IPS-15b (cell line): ENCODE results near the gene NBEA.
"Not testable (repeated sequence)": the region's sequence is repeated elsewhere in the genome, so short reads cannot be mapped to it uniquely, and the experiment has no call there.

Experiments used
- H3K27me3 ChIP-seq: one replicate; pipeline ENCODE4 v1.6.1; 2013; ENCODE audit warnings: low read length; ENCODE audit not compliant: control insufficient read depth, insufficient read depth
- H3K36me3 ChIP-seq: one replicate; pipeline ENCODE4 v1.6.1; 2013; ENCODE audit warnings: low read length; ENCODE audit not compliant: control insufficient read depth, insufficient read depth
- H3K4me1 ChIP-seq: one replicate; pipeline ENCODE4 v1.6.1; 2013; ENCODE audit warnings: mild to moderate bottlenecking, low read length; ENCODE audit not compliant: control insufficient read depth, insufficient read depth
- H3K4me3 ChIP-seq: one replicate; pipeline ENCODE4 v1.5.1; 2013; ENCODE audit warnings: low read depth, low read length
- H3K9ac ChIP-seq: one replicate; pipeline ENCODE4 v1.6.1; 2013; ENCODE audit warnings: low read depth, mild to moderate bottlenecking, low read length
- H3K9me3 ChIP-seq: one replicate; pipeline ENCODE4 v1.6.1; 2013; ENCODE audit warnings: mild to moderate bottlenecking, low read length; ENCODE audit not compliant: control insufficient read depth, insufficient read depth

Gene NBEA

DNA sequence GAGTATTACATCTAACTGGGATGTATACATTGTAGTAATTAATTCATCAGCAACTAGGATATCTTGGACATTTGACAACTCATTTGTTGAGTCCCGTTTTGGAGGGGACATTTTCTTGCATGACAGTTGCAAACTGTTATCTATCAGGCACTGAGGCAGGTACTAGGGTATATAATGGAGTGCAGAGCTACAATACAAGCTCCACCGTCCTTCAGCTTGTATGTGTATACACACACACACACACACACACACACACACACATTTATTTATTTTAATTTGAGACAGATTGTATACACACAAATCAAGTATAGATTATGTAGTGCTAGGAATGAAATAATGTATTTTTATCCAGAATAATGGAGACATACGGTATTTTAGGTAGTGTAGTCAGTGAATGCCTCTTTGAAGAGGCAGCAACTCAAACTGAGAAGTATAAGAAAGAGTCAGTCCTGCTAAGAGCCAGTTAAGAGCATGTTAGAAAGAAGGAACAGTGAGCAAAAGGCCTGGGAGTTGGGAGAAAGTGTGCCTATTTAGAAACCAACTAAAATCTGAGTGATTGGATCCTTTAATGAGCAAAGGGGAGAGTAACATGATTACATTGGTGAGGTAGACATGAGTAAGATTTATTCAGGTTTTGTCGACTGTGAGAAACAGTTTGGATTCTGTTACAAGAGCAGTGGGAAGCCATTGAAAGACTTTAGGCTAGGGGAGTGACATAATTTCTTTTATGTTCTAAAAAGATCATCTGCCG, 74.5 kb downstream of the NBEA start:
- no peaks in the 10 kb centered on the region for H3K36me3 ChIP-seq
- no peaks in the 10 kb centered on the region for H3K4me1 ChIP-seq
- no peaks in the 10 kb centered on the region for H3K27me3 ChIP-seq
- H3K9me3 ChIP-seq = no peaks in the 10 kb centered on the region
- H3K4me3 ChIP-seq = no peak overlapping the region
- no peak overlapping the region for H3K9ac ChIP-seq

DNA sequence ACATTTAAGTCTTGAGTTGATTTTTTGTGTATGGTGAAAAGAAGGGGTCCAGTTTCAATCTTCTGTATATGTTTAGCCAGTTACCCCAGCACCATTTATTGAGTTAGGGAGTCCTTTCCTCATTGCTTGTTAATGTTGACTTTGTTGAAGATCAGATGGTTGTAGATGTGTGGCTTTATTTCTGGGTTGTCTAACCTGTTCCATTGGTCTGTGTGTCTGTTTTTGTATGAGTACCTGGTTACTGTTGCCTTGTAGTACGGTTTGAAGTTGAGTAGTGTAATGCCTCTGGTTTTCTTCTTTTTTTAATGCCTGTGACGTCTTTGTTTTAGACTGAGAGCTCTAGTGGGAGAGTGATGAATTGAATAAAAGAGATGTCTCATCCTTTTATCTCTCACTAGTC, 83.2 kb downstream of the NBEA start:
- Histone ChIP-seq H3K4me3 (no peak overlapping the region), H3K4me1 (peaks cover 2% of the 10 kb centered on the region), H3K27me3 (no peaks in the 10 kb centered on the region), H3K36me3 (no peaks in the 10 kb centered on the region), H3K9me3 (no peaks in the 10 kb centered on the region), H3K9ac (no peak overlapping the region)

DNA sequence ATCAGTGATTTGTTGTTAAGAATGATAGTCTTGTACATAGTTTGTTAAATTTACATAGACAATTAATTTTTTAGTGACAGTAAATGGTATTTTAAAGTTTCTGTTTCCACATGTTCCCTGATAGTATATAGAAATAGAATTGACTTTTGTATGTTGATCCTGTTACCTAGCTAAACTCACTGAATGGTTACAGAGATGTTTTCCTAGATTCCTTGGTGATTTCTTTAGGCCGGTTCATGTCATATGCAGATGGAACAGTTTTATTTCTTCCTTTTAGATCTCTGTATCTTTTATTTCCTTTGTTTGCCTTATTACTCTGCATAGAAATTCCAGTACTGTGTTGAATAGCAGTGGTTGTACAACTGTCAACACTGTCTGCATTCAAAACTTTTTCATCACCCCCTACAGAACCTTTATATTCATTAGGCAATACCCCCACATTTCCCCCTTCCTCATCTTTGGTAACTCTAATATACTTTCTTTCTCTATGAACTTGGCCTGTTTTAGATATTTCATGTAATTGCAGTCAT, 86.3 kb downstream of the NBEA start:
- no peaks in the 10 kb centered on the region for H3K27me3 ChIP-seq
- no peaks in the 10 kb centered on the region for H3K36me3 ChIP-seq

DNA sequence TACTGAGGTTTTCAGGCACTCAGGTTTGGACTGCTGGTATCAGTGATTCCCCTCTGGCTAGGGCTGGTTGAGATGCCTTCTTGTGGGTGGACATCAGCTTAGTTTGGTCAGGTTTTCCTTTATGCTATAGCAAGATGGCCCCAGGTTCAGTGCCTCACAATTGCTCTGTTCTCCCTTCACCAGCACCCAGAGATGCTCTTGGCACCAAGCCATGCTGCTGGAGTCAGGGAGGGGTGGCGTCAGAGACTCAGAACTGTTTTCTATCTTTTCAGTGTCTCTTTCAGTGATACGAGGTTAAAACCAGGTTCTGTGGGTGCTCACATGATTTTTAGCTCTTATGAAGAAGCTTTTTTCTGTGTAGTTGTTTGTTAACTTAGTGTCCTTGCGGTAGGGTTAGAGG, 96.9 kb downstream of the NBEA start:
- no peaks in the 10 kb centered on the region for H3K36me3 ChIP-seq
- H3K27me3 ChIP-seq = no peaks in the 10 kb centered on the region
- H3K4me3 ChIP-seq = no peak overlapping the region
- no peak overlapping the region for H3K9ac ChIP-seq
- no peaks in the 10 kb centered on the region for H3K4me1 ChIP-seq
- H3K9me3 ChIP-seq = no peaks in the 10 kb centered on the region

More for the DNA sequence above, 86.3 kb downstream of the NBEA start:
- Histone ChIP-seq H3K4me3 (no peak overlapping the region), H3K4me1 (peaks cover 8% of the 10 kb centered on the region), H3K9ac (no peak overlapping the region), H3K9me3 (peaks cover 3% of the 10 kb centered on the region)

DNA sequence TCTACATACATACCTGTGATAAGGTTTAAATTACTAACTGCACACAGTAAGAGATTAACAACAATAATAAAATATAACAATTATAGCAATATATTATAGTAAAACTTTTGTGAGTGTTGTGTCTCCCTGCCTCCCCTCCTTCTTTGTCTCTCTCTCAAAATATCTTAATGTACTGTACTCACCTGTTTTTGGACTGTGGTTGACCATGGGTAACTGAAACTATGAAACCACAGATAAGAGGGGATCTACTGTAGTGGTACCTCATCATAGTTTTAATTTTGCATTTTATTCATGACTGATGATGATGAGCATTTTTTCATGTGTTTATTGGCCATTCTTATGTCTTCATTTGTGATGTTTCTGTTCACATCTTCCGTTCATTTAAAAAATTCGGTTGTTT, 104.5 kb downstream of the NBEA start:
- Histone ChIP-seq H3K4me3 (no peak overlapping the region), H3K4me1 (no peaks in the 10 kb centered on the region), H3K27me3 (no peaks in the 10 kb centered on the region), H3K9ac (no peak overlapping the region), H3K9me3 (no peaks in the 10 kb centered on the region), H3K36me3 (no peaks in the 10 kb centered on the region)

DNA sequence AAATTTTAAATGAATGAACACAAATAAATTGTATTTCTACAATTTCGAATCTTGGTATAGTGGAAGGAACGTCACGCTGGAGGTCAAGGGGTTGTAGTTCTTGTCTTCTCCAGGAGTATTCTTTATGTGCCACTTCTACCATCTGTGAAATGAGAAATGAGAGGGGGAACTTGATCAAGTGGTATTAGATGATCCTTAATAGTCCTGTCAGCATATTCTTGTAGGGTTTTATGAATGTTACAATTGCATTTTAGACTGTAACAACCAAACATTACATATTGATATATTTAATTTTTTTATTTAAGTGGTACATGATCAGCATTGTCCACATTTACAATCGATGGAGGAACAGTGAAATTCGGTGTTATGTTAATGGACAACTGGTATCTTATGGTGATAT, 113.6 kb downstream of the NBEA start:
- Histone ChIP-seq H3K4me3 (no peak overlapping the region), H3K27me3 (no peaks in the 10 kb centered on the region), H3K9ac (no peak overlapping the region), H3K4me1 (no peaks in the 10 kb centered on the region), H3K36me3 (no peaks in the 10 kb centered on the region), H3K9me3 (no peaks in the 10 kb centered on the region)

DNA sequence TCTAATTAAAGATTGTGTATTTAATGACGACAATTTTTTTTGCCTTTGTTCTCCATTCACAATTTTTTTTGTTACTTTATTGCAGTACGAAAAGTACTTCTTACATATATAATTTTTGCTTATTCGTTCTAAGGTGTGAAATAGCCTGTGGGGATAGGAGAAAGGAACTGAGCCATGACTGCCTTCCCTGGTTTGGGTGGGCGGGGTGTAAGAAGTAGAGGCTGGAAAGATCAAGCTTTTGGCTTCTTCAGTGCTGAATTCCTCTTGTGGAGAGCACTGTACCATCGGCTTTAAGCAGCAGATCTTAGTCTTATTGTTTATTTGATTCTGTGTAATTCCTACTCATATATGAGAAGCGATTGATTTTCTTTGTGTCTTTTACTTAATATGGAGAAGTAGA, 115.8 kb downstream of the NBEA start:
- no peaks in the 10 kb centered on the region for H3K36me3 ChIP-seq
- H3K9me3 ChIP-seq = no peaks in the 10 kb centered on the region
- no peaks in the 10 kb centered on the region for H3K27me3 ChIP-seq
- no peak overlapping the region for H3K4me3 ChIP-seq
- no peaks in the 10 kb centered on the region for H3K4me1 ChIP-seq
- H3K9ac ChIP-seq = no peak overlapping the region

DNA sequence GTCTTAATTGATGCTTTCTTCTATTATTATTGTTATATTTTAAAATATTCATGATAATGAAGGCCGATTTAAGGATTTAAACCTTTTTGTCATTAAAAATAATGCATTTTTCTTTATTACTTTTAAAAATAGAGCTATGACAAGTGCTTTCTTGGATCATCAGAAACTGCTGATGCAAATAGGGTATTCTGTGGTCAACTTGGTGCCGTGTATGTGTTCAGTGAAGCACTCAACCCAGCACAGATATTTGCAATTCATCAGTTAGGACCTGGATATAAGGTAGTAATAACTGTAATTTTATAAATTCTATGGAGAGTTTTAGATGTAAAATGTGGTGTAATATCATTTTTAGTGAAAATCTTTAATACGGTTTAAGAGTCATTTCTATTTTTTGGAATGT, 116.5 kb downstream of the NBEA start:
- not testable (repeated sequence) for H3K9ac ChIP-seq

DNA sequence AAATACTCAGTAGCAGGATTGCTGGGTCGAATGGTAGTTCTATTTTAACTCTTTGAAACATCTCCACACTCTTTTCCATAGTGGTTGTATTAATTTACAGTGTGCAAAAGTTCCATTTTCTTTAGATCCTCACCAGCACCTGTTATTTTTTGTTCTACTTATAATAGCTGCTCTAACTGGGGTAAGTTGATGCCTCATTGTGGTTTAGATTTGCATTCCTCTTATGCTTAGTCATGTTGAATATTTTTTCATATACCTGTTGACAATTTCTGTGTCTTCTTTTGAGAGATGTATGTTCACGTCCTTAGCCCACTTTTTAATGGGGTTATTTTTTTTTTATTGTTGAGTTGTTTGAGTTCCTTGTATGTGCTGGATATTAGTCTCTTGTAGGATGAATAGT, 144.6 kb downstream of the NBEA start:
- Histone ChIP-seq H3K4me1 (no peaks in the 10 kb centered on the region), H3K27me3 (no peaks in the 10 kb centered on the region), H3K4me3 (no peak overlapping the region), H3K36me3 (no peaks in the 10 kb centered on the region), H3K9ac (no peak overlapping the region), H3K9me3 (no peaks in the 10 kb centered on the region)

More for the DNA sequence above, 116.5 kb downstream of the NBEA start:
- H3K9me3 ChIP-seq, H3K27me3 ChIP-seq, H3K36me3 ChIP-seq, H3K4me1 ChIP-seq, H3K4me3 ChIP-seq: not testable (repeated sequence)

DNA sequence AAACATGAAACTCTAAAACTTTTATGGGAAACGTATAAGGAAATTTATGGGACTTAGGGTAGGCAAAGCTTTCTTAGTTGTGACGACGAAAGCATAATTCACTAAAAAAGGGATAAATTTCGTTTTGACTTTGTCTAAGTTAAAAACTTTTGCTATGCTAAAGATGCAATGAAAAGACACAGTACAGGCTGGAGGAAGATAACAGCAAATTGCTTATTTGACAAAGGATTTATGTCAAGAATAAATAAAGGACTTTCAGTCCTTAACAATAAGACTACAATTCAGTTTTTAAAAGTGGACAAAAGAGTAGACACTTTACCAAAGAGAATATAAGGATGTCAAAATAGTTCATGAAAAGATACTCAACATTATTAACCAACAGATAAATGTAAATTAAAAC, 150.2 kb downstream of the NBEA start:
- Histone ChIP-seq H3K9me3 (no peaks in the 10 kb centered on the region), H3K4me1 (no peaks in the 10 kb centered on the region), H3K9ac (no peak overlapping the region), H3K27me3 (no peaks in the 10 kb centered on the region), H3K4me3 (no peak overlapping the region), H3K36me3 (no peaks in the 10 kb centered on the region)

DNA sequence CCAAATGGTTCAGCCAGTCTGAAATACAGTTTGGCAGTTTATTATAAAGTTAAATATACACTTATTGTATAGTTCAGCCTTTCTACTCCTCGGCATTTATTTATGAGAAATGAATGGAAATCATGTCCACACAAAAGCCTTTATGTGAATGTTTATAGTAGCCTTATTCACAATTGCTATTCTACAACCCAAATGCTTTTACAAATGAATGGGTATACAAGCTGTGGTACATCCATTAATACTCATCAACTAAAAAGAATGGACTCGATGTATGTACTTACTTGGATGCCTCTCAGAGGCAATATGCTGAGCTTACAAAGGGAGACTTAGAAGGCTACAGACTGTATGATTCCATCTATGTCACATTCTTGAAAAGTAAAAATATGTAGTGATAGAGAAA, 150.7 kb downstream of the NBEA start:
- Histone ChIP-seq H3K27me3 (no peaks in the 10 kb centered on the region), H3K9me3 (no peaks in the 10 kb centered on the region)

DNA sequence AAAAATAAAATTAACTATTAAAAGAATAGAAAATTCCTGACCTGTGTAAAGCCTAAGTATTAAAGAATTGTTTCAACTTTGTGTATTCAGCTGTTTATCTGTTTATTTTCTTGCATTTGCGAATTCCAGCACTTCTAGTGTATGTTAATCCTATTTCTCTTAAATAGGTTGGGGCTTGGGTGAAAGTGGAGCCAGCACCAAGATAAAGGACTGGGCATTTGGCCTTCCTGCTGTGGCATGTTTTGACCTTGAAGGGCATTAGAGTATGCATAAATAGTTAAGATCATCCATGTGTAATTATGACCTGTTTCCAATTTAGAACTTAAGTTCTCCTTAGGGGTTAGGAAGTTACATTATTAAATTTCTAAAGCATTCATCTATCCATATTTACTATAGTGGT, 151.3 kb downstream of the NBEA start:
- no peak overlapping the region for H3K4me3 ChIP-seq
- no peaks in the 10 kb centered on the region for H3K9me3 ChIP-seq
- no peaks in the 10 kb centered on the region for H3K36me3 ChIP-seq
- no peaks in the 10 kb centered on the region for H3K27me3 ChIP-seq
- no peak overlapping the region for H3K9ac ChIP-seq
- H3K4me1 ChIP-seq = no peaks in the 10 kb centered on the region

More for the DNA sequence above, 150.7 kb downstream of the NBEA start:
- Histone ChIP-seq H3K4me3 (no peak overlapping the region), H3K36me3 (no peaks in the 10 kb centered on the region), H3K4me1 (no peaks in the 10 kb centered on the region), H3K9ac (no peak overlapping the region)
